GM23338 (cell line): ENCODE data around the gene WDR62. TPM values are rescaled to one million over a fixed set of nuclear protein-coding genes. Genes with fewer than 3 reads are reported as not detected.

Source experiments
- ATAC-seq: fragments of 200-7000 bp; cut with Tn5 transposase; 3 replicates; pipeline ENCODE4 v1.9.1; 2020
- DNase-seq: peaks from one replicate; pipeline ENCODE4 v3.0.0-alpha.2; 2015; ENCODE audit warnings: low spot score
- H2AFZ ChIP-seq: fragments of 200-600 bp; sonication (generic); 2 replicates; pipeline ENCODE4 v1.8.0; 2016; ENCODE audit warnings: antibody characterized with exemption, mild to moderate bottlenecking, moderate library complexity
- H3F3A ChIP-seq: fragments of 200-600 bp; sonication (generic); replicated peaks from 2 replicates; pipeline ENCODE4 v1.8.0; 2017; ENCODE audit warnings: antibody characterized with exemption, mixed run types, low read depth
- H3K27ac ChIP-seq: fragments of 200-600 bp; sonication (generic); 2 replicates; pipeline ENCODE4 v1.6.1; 2016; ENCODE audit warnings: low read depth
- H3K27me3 ChIP-seq: fragments of 200-600 bp; sonication (generic); 2 replicates; pipeline ENCODE4 v1.8.0; 2016; ENCODE audit warnings: mild to moderate bottlenecking, mixed run types, moderate library complexity; ENCODE audit not compliant: insufficient read depth
- H3K36me3 ChIP-seq: fragments of 200-600 bp; sonication (generic); 2 replicates; pipeline ENCODE4 v1.8.0; 2016; ENCODE audit warnings: mild to moderate bottlenecking; ENCODE audit not compliant: insufficient read depth
- H3K4me1 ChIP-seq: fragments of 200-600 bp; sonication (generic); 2 replicates; pipeline ENCODE4 v1.8.0; 2016; ENCODE audit warnings: mild to moderate bottlenecking, moderate library complexity; ENCODE audit not compliant: insufficient read depth
- H3K4me2 ChIP-seq: fragments of 200-600 bp; sonication (generic); 2 replicates; pipeline ENCODE4 v1.7.1; 2017; ENCODE audit warnings: mixed run types
- H3K4me3 ChIP-seq: fragments of 200-600 bp; sonication (generic); 2 replicates; pipeline ENCODE4 v1.6.1; 2016; ENCODE audit warnings: mixed run types
- H3K79me2 ChIP-seq: fragments of 200-600 bp; sonication (generic); replicated peaks from 2 replicates; pipeline ENCODE4 v1.8.0; 2017; ENCODE audit warnings: mild to moderate bottlenecking; ENCODE audit not compliant: insufficient read depth
- H3K9me2 ChIP-seq: fragments of 200-600 bp; sonication (generic); 2 replicates; pipeline ENCODE4 v1.8.0; 2017; ENCODE audit not compliant: insufficient read depth
- H4K20me1 ChIP-seq: fragments of 200-600 bp; sonication (generic); replicated peaks from 2 replicates; pipeline ENCODE4 v1.8.0; 2017; ENCODE audit warnings: mild to moderate bottlenecking; ENCODE audit not compliant: insufficient read depth
- H3K27ac Mint-ChIP-seq: 2 replicates; pipeline ENCODE4 v1.8.0; 2020; ENCODE audit warnings: inconsistent platforms, mild to moderate bottlenecking, moderate library complexity, mixed read lengths
- H3K27me3 Mint-ChIP-seq: 3 replicates; pipeline ENCODE4 v1.8.0; 2022; ENCODE audit warnings: low read depth, mild to moderate bottlenecking, moderate library complexity, mixed read lengths, inconsistent platforms; ENCODE audit not compliant: insufficient read depth, poor library complexity
- H3K36me3 Mint-ChIP-seq: 3 replicates; pipeline ENCODE4 v1.8.0; 2021; ENCODE audit warnings: low read depth, mild to moderate bottlenecking, inconsistent platforms, moderate library complexity, mixed read lengths
- H3K4me1 Mint-ChIP-seq: 3 replicates; pipeline ENCODE4 v1.8.0; 2020; ENCODE audit warnings: mild to moderate bottlenecking, inconsistent platforms, mixed read lengths
- H3K4me3 Mint-ChIP-seq: 3 replicates; pipeline ENCODE4 v1.8.0; 2021; ENCODE audit warnings: moderate library complexity, mild to moderate bottlenecking, inconsistent platforms, mixed read lengths
- H3K9me3 Mint-ChIP-seq: 3 replicates; pipeline ENCODE4 v1.8.0; 2020; ENCODE audit warnings: moderate library complexity, mild to moderate bottlenecking, inconsistent platforms, mixed read lengths
- CREB1 ChIP-seq: fragments of 250-450 bp; sonication (Bioruptor Pico); IDR thresholded peaks from 2 replicates; pipeline ENCODE4 v1.5.0; 2020; ENCODE audit warnings: low read depth, mild to moderate bottlenecking, moderate library complexity
- EZH2 ChIP-seq: fragments of 200-600 bp; sonication (generic); IDR thresholded peaks from one replicate; pipeline ENCODE4 v1.8.0; 2017; ENCODE audit warnings: antibody characterized with exemption, mild to moderate bottlenecking, low read depth; ENCODE audit not compliant: unreplicated experiment
- EZH2phosphoT487 ChIP-seq: fragments of 200-600 bp; sonication (generic); IDR thresholded peaks from one replicate; pipeline ENCODE4 v1.8.1; 2018; ENCODE audit warnings: antibody characterized with exemption; ENCODE audit not compliant: unreplicated experiment
- NANOG ChIP-seq: IDR thresholded peaks from 2 replicates; pipeline ENCODE4 v1.6.1; 2016; ENCODE audit warnings: antibody characterized with exemption, borderline replicate concordance
- POLR2AphosphoS5 ChIP-seq: IDR thresholded peaks from 2 replicates; pipeline ENCODE4 v1.6.1; 2016; ENCODE audit warnings: antibody characterized with exemption, low read depth
- STAT1 ChIP-seq: IDR thresholded peaks from one replicate; pipeline ENCODE4 v1.6.1; 2016; ENCODE audit warnings: antibody characterized with exemption; ENCODE audit not compliant: unreplicated experiment
- ZNF114 ChIP-seq: fragments of 250-450 bp; sonication (Bioruptor Pico); IDR thresholded peaks from 2 replicates; pipeline ENCODE4 v1.5.0; 2020; ENCODE audit warnings: mild to moderate bottlenecking, moderate library complexity
- polyA plus RNA-seq: library from polyadenylated mRNA; unstranded; fragments of >200 nt; fragmentation: Nextera tagmentation; extraction: Ambion mirVana; gene quantifications from 2 replicates; pipeline ENCODE4 v1.2.1, GENCODE V29; 2016
- total RNA-seq: library from RNA; depleted of rRNA; stranded (reverse); fragments of >200 nt; shearing (Covaris generic); gene quantifications from 2 replicates; pipeline ENCODE4 v1.2.3, GENCODE V29; 2014
- TF ChIP-seq, protein P1 (sequence below): IDR thresholded peaks from 2 replicates; pipeline ENCODE4 v1.6.1; 2016; ENCODE audit warnings: antibody characterized with exemption
- TF ChIP-seq, protein P2 (sequence below): IDR thresholded peaks from one replicate; pipeline ENCODE4 v1.6.1; 2018; ENCODE audit warnings: antibody characterized with exemption; ENCODE audit not compliant: unreplicated experiment
- TF ChIP-seq, protein P3 (sequence below), 2 experiments: fragments of 200-600 bp in 1 of 2; sonication (generic) in 1 of 2; conservative IDR thresholded peaks; 2 replicates each; pipeline versions ENCODE4 v1.5.1 to v1.6.1; 2016 to 2017; ENCODE audit warnings: antibody characterized with exemption in 2 of 2, low read depth in 2 of 2, mild to moderate bottlenecking in 2 of 2, moderate library complexity in 1 of 2

WDR62 gene
- total and polyA plus RNA-seq, 2 experiments from 2014 or later = 14.1 to 45.4 TPM

GRCh38 chr19:36010402-36010801 lies 44.3 kb upstream of the WDR62 start:
- Mint-ChIP-seq H3K27me3 (peaks cover 24% of the 10 kb centered on the region), H3K27ac (no peak overlapping the region)

DNA sequence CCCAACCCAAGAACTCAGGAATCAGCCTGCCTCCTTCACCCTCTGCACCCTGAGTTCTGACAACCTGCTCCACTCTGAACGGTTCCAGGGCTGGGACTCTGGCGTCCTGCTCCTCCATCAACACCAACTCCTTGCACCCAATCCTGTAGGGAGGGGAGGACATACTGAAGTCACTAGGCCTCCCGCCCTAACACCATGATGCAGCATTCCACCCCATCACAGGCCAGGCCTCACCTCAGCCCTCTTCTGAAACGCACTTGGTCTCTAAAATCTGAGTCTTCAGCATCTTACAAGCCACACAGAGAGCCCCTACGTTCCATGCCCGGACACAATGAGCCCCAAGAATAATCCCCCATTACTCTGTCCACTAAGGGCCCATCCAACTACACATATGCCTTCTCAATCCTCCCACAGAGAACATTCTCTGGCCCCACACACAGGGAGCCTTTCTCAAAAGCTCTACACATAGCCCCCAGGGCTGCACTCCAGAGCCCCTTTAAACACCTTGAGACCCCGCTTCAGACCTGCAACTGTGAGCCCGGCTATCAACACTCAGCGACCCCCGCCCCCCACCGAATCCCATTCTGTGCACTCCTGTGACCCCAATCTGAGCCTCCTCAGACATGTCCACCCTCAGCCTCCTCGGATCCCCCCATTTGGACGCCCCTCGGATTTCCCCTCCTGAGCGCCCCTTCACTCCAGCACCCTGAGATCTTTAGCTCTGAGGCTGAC lies 41.3 kb upstream of the WDR62 start:
- peak overlapping the region; percentile 95 for H3K27ac Mint-ChIP-seq
- TF ChIP-seq EZH2phosphoT487 (no peak), ZNF114 (no peak), NANOG (no peak), STAT1 (no peak), CREB1 (CRISPR knock-in tag) (no peak), POLR2AphosphoS5 (no peak)
- TF ChIP-seq, protein P1, sequence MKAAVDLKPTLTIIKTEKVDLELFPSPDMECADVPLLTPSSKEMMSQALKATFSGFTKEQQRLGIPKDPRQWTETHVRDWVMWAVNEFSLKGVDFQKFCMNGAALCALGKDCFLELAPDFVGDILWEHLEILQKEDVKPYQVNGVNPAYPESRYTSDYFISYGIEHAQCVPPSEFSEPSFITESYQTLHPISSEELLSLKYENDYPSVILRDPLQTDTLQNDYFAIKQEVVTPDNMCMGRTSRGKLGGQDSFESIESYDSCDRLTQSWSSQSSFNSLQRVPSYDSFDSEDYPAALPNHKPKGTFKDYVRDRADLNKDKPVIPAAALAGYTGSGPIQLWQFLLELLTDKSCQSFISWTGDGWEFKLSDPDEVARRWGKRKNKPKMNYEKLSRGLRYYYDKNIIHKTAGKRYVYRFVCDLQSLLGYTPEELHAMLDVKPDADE = no peak
- TF ChIP-seq, protein P2, sequence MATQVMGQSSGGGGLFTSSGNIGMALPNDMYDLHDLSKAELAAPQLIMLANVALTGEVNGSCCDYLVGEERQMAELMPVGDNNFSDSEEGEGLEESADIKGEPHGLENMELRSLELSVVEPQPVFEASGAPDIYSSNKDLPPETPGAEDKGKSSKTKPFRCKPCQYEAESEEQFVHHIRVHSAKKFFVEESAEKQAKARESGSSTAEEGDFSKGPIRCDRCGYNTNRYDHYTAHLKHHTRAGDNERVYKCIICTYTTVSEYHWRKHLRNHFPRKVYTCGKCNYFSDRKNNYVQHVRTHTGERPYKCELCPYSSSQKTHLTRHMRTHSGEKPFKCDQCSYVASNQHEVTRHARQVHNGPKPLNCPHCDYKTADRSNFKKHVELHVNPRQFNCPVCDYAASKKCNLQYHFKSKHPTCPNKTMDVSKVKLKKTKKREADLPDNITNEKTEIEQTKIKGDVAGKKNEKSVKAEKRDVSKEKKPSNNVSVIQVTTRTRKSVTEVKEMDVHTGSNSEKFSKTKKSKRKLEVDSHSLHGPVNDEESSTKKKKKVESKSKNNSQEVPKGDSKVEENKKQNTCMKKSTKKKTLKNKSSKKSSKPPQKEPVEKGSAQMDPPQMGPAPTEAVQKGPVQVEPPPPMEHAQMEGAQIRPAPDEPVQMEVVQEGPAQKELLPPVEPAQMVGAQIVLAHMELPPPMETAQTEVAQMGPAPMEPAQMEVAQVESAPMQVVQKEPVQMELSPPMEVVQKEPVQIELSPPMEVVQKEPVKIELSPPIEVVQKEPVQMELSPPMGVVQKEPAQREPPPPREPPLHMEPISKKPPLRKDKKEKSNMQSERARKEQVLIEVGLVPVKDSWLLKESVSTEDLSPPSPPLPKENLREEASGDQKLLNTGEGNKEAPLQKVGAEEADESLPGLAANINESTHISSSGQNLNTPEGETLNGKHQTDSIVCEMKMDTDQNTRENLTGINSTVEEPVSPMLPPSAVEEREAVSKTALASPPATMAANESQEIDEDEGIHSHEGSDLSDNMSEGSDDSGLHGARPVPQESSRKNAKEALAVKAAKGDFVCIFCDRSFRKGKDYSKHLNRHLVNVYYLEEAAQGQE = no peak
- TF ChIP-seq, protein P3, sequence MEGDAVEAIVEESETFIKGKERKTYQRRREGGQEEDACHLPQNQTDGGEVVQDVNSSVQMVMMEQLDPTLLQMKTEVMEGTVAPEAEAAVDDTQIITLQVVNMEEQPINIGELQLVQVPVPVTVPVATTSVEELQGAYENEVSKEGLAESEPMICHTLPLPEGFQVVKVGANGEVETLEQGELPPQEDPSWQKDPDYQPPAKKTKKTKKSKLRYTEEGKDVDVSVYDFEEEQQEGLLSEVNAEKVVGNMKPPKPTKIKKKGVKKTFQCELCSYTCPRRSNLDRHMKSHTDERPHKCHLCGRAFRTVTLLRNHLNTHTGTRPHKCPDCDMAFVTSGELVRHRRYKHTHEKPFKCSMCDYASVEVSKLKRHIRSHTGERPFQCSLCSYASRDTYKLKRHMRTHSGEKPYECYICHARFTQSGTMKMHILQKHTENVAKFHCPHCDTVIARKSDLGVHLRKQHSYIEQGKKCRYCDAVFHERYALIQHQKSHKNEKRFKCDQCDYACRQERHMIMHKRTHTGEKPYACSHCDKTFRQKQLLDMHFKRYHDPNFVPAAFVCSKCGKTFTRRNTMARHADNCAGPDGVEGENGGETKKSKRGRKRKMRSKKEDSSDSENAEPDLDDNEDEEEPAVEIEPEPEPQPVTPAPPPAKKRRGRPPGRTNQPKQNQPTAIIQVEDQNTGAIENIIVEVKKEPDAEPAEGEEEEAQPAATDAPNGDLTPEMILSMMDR (conservative IDR thresholded peaks at IDR 0.05; ENCODE audit: low read depth in 2 of 2) = no peak

More at GRCh38 chr19:36010402-36010801, 44.3 kb upstream of the WDR62 start:
- no peak overlapping the region for H3K27ac ChIP-seq
- TF ChIP-seq ZNF114 (no peak), STAT1 (no peak), EZH2 (no peak), POLR2AphosphoS5 (no peak), NANOG (no peak)
- no peaks in the 10 kb centered on the region for H3F3A ChIP-seq
- ATAC-seq (no peak), DNase-seq (no peak)
- H4K20me1 ChIP-seq = no peaks in the 10 kb centered on the region; the same call in 1 of the 2 replicates
- Mint-ChIP-seq H3K4me1 (peaks cover 34% of the 10 kb centered on the region), H3K36me3 (peaks cover 11% of the 10 kb centered on the region), H3K9me3 (no peaks in the 10 kb centered on the region; the same call in 2 of the 3 replicates), H3K4me3 (peak overlapping the region; percentile 77; the same call in 1 of the 3 replicates)
- no peak overlapping the region for H2AFZ ChIP-seq
- H3K4me1 ChIP-seq = peaks cover 25% of the 10 kb centered on the region; the same call in 1 of the 2 replicates
- H3K79me2 ChIP-seq = peaks cover 9% of the 10 kb centered on the region
- no peaks in the 10 kb centered on the region for H3K9me2 ChIP-seq
- H3K36me3 ChIP-seq = 0 out of 2 replicates have a peak, but pooled peaks cover under 1% of the 10 kb centered on the region
- no peaks in the 10 kb centered on the region for H3K27me3 ChIP-seq
- H3K4me3 ChIP-seq = no peak overlapping the region
- no peak overlapping the region for H3K4me2 ChIP-seq

More for the DNA sequence above, 41.3 kb upstream of the WDR62 start:
- Mint-ChIP-seq H3K36me3 (peaks cover 15% of the 10 kb centered on the region; the same call in 2 of the 3 replicates), H3K27me3 (peaks cover 19% of the 10 kb centered on the region), H3K9me3 (no peaks in the 10 kb centered on the region), H3K4me3 (peak overlapping the region; percentile 97), H3K4me1 (peaks cover 33% of the 10 kb centered on the region)
- no peak overlapping the region for H3K27ac ChIP-seq
- DNase-seq = no peak
- no peaks in the 10 kb centered on the region for H3K9me2 ChIP-seq
- no peaks in the 10 kb centered on the region for H3F3A ChIP-seq
- peak overlapping the region; percentile 91 for H3K4me2 ChIP-seq
- no peaks in the 10 kb centered on the region for H3K36me3 ChIP-seq
- H3K4me1 ChIP-seq = peaks cover 20% of the 10 kb centered on the region; the same call in 1 of the 2 replicates
- H2AFZ ChIP-seq = peak overlapping the region; percentile 87
- no peaks in the 10 kb centered on the region for H4K20me1 ChIP-seq
- H3K79me2 ChIP-seq = peaks cover 9% of the 10 kb centered on the region
- H3K27me3 ChIP-seq = no peaks in the 10 kb centered on the region
- peak overlapping the region; percentile 81 for H3K4me3 ChIP-seq
- ATAC-seq = no peak
